ENCODE measurements around the gene MSI2. TPM values are rescaled to one million over a fixed set of nuclear protein-coding genes. Genes with fewer than 3 reads are reported as not detected.

Gene MSI2
- total and polyA plus RNA-seq, 12 donors: 25.5 to 135 (median 121) TPM

DNA sequence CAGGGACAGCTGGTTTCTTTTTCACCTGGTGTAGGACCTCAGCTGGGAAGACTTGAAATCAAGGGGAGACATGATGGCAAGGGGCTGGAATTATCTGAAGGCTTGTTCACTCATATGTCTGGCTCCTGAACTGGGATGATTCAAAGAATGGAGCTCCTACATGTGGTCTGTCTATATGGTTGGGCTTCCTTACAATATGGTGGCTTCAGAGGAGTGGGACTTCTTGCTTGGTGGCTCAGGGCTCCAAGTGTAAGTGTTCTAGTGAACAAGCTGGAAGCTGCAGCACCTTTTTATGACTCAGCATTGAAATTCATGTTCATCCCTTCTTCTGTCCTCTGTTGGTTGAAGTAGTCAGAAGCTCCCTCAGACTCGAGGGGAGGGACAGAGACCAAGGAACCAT lies 127.9 kb downstream of the MSI2 start:
- Histone ChIP-seq H3K27me3 (no peaks in the 10 kb centered on the region), H3K36me3 (no peaks in the 10 kb centered on the region), H3K4me1 (peaks cover 8 to 28% (median 16%) of the 10 kb centered on the region in 9 donors), H3K27ac (no peak overlapping the region), H3K4me3 (no peak overlapping the region), H3K9me3 (peaks cover 0 to 26% (median 10%) of the 10 kb centered on the region in 11 donors)
- no peak for ATAC-seq
- 93 to 100% methylated on average over 1 of the region's 1 CpG for WGBS, 2 donors
- DNase-seq: no peak
- TF ChIP-seq, protein P1, sequence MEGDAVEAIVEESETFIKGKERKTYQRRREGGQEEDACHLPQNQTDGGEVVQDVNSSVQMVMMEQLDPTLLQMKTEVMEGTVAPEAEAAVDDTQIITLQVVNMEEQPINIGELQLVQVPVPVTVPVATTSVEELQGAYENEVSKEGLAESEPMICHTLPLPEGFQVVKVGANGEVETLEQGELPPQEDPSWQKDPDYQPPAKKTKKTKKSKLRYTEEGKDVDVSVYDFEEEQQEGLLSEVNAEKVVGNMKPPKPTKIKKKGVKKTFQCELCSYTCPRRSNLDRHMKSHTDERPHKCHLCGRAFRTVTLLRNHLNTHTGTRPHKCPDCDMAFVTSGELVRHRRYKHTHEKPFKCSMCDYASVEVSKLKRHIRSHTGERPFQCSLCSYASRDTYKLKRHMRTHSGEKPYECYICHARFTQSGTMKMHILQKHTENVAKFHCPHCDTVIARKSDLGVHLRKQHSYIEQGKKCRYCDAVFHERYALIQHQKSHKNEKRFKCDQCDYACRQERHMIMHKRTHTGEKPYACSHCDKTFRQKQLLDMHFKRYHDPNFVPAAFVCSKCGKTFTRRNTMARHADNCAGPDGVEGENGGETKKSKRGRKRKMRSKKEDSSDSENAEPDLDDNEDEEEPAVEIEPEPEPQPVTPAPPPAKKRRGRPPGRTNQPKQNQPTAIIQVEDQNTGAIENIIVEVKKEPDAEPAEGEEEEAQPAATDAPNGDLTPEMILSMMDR (IDR thresholded peaks at IDR 0.05): no peak
- intact Hi-C loops (cut with DNase I): no loop called here

DNA sequence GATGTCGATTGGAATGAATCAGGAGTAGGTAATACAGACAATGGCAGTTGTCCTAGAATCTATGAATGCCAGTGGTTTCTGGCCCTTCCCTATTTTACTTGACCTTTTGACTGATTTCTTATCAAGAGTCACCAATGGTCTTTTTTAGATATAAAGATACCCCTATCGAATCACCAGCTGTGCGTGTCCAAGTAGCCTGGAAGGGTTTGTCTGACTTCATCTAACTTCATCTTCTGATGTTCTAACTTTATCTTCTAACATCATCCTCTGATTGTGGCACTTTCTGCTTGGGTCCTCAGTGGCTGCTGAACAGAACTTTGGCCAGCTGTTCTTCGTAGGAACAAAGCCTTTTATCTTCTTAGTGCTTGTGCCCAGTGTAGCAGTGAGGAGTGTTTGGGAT lies 129.7 kb downstream of the MSI2 start:
- Histone ChIP-seq H3K27me3 (no peaks in the 10 kb centered on the region), H3K4me1 (peaks cover 0 to 12% (median under 1%) of the 10 kb centered on the region in 9 donors), H3K36me3 (no peaks in the 10 kb centered on the region), H3K9me3 (peaks cover 0 to 26% (median 10%) of the 10 kb centered on the region in 11 donors), H3K27ac (no peak overlapping the region), H3K4me3 (no peak overlapping the region)
- WGBS, 2 donors: 81 to 88% methylated on average over 4 of the region's 4 CpGs
- ATAC-seq (no peak), DNase-seq (no peak)
- TF ChIP-seq, protein P1 (IDR thresholded peaks at IDR 0.05): no peak
- intact Hi-C loops (cut with DNase I): no loop called here

DNA sequence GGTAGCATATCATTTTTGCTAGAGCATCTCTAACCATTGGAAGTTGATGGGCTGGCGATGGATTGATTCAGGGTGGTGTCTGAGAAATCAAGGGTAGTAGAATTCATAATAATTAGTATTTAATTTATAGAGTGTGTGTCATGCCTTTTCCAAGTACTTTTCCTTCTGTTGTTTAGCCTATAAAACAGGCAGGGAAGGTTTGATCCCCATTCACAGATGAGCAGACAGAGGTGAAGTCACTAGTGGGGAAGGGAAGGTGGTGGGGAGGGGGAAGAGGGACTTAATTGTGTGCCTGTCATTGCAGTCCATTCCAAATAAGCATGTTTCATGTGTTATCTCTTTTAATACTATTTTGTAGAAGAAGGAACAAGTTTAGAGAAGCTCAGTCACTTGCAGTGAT lies 131.3 kb downstream of the MSI2 start:
- TF ChIP-seq, protein P1 (IDR thresholded peaks at IDR 0.05): no peak
- Histone ChIP-seq H3K27me3 (no peaks in the 10 kb centered on the region), H3K9me3 (peaks cover 0 to 30% (median 13%) of the 10 kb centered on the region in 11 donors), H3K36me3 (no peaks in the 10 kb centered on the region), H3K4me1 (peaks cover 0 to 6% (median 0%) of the 10 kb centered on the region in 9 donors), H3K27ac (no peak overlapping the region), H3K4me3 (no peak overlapping the region)
- WGBS, 2 donors: 97 to 100% methylated on average over 1 of the region's 1 CpG
- intact Hi-C loops (cut with DNase I): no loop called here
- DNase-seq (no peak), ATAC-seq (no peak)

DNA sequence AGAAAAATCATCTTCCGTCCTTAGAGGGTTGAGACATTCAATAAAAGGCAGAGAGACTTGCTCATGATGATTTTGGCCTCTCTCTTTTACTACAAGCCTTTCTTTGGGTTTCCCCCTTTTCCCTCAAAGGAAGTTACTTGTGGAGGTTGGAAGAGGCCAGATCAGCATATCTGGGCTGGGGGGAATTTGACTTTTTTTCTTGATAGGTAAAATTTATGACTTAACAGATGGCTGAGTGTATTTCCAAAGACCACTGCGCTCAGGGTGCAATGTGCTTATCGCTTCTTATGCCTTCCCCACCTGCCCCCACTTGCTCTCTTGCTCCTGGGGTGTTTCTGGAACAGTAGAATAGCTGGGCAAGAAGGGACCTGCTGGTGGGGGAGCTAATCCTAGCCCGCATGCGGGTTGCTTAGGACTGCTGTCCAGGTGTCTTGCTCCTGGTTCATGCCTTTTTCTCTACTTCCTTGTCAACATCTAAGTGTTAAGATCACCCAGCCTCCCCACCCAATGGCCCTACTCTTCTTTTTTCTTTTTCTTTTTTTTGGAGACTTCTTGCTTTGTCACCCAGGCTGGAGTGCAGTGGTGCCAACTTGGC lies 131.9 kb downstream of the MSI2 start:
- DNase-seq (no peak), ATAC-seq (no peak)
- Histone ChIP-seq H3K4me3 (no peak overlapping the region), H3K36me3 (peaks cover 0 to 5% (median 0%) of the 10 kb centered on the region in 9 donors), H3K4me1 (peaks cover 0 to 6% (median 0%) of the 10 kb centered on the region in 9 donors), H3K27me3 (no peaks in the 10 kb centered on the region), H3K9me3 (peaks cover 0 to 36% (median 20%) of the 10 kb centered on the region in 11 donors), H3K27ac (no peak overlapping the region)
- 94 to 97% methylated on average over 5 of the region's 5 CpGs for WGBS, 2 donors
- intact Hi-C loops (cut with DNase I): no loop called here
- TF ChIP-seq, protein P1 (IDR thresholded peaks at IDR 0.05): no peak
